Ascending aorta (tissue), 2 donors: ENCODE results near the gene UBA52. TPM values are rescaled to one million over a fixed set of nuclear protein-coding genes. Genes with fewer than 3 reads are reported as not detected.

Experiments used
- DNase-seq, 2 donors: peaks; one replicate each; pipeline ENCODE4 v3.0.0-alpha.2; 2019; ENCODE audit warnings: low spot score in 2 of 2
- H3K27ac ChIP-seq, 2 donors: fragments of 200-600 bp; sonication (generic); one replicate each; pipeline ENCODE4 v1.5.1; 2016 to 2017; ENCODE audit warnings: mild to moderate bottlenecking in 1 of 2
- H3K27me3 ChIP-seq: fragments of 200-600 bp; sonication (generic); one replicate; pipeline ENCODE4 v1.5.1; 2017
- H3K36me3 ChIP-seq, 2 donors: fragments of 200-600 bp; sonication (generic); one replicate each; pipeline ENCODE4 v1.5.1; 2016
- H3K4me1 ChIP-seq, 2 donors: fragments of 200-600 bp; sonication (generic); one replicate each; pipeline ENCODE4 v1.5.1; 2016 to 2017; ENCODE audit warnings: mild to moderate bottlenecking in 1 of 2
- H3K4me3 ChIP-seq, 2 donors: fragments of 200-600 bp; sonication (generic); one replicate each; pipeline ENCODE4 v1.5.1; 2016 to 2017; ENCODE audit warnings: mild to moderate bottlenecking in 1 of 2
- H3K9me3 ChIP-seq, 2 donors: fragments of 200-600 bp; sonication (generic); one replicate each; pipeline ENCODE4 v1.5.1; 2016
- intact Hi-C: fragments of 100-400 bp; cut with DNase I; formaldehyde crosslinking; loops from one replicate; pipeline ENCODE4 v1.15.1; 2023
- total RNA-seq: library from RNA; depleted of rRNA; stranded (reverse); fragments of >200 nt; gene quantifications from one replicate; pipeline ENCODE4 v1.1.0, GENCODE V29; 2016
- TF ChIP-seq, protein P1 (sequence below), 3 experiments: fragments of 200-600 bp in 2 of 3; fragments of 450-650 bp in 1 of 3; sonication (generic) in 2 of 3; IDR thresholded peaks; one replicate each; pipeline ENCODE4 v1.5.1; 2016 to 2019; ENCODE audit warnings: antibody characterized with exemption in 3 of 3, mild to moderate bottlenecking in 1 of 3, moderate library complexity in 1 of 3

UBA52 gene
- total RNA-seq, 1 donor from 2014 or later: 554 TPM

GRCh38 chr19:18611327-18612050 is 39.8 kb downstream of the UBA52 start:
- Histone ChIP-seq H3K27me3 (peaks cover 51% of the 10 kb centered on the region), H3K9me3 (no peaks in the 10 kb centered on the region), H3K4me1 (peaks cover 4 to 24% of the 10 kb centered on the region in 2 donors), H3K27ac (no peak overlapping the region), H3K36me3 (no peaks in the 10 kb centered on the region), H3K4me3 (peak overlapping the region in 1 of 2 donors; percentile 62)
- no peak for DNase-seq
- intact Hi-C loops: no loop called here
- TF ChIP-seq, protein P1, sequence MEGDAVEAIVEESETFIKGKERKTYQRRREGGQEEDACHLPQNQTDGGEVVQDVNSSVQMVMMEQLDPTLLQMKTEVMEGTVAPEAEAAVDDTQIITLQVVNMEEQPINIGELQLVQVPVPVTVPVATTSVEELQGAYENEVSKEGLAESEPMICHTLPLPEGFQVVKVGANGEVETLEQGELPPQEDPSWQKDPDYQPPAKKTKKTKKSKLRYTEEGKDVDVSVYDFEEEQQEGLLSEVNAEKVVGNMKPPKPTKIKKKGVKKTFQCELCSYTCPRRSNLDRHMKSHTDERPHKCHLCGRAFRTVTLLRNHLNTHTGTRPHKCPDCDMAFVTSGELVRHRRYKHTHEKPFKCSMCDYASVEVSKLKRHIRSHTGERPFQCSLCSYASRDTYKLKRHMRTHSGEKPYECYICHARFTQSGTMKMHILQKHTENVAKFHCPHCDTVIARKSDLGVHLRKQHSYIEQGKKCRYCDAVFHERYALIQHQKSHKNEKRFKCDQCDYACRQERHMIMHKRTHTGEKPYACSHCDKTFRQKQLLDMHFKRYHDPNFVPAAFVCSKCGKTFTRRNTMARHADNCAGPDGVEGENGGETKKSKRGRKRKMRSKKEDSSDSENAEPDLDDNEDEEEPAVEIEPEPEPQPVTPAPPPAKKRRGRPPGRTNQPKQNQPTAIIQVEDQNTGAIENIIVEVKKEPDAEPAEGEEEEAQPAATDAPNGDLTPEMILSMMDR (IDR thresholded peaks at IDR 0.05): no peak

- H3K27ac ChIP-seq: no peak overlapping the region
- H3K36me3 ChIP-seq: no peaks in the 10 kb centered on the region
- no peak for DNase-seq
- peaks cover 4 to 24% of the 10 kb centered on the region in 2 donors for H3K4me1 ChIP-seq
- peak overlapping the region; percentile 57 to 62 for H3K4me3 ChIP-seq
- H3K9me3 ChIP-seq: no peaks in the 10 kb centered on the region
- TF ChIP-seq, protein P1 (IDR thresholded peaks at IDR 0.05): no peak
- intact Hi-C loops: no loop called here
- peaks cover 47% of the 10 kb centered on the region for H3K27me3 ChIP-seq
These were observed 40.6 kb downstream of the UBA52 start for GRCh38 chr19:18612051-18612771.

- intact Hi-C loops: no loop called here
These were observed 41.3 kb downstream of the UBA52 start, which contains the start of gene TMEM59L for GRCh38 chr19:18612772-18613588. TMEM59L (plus strand) TSS chr19:18612870; CDS start chr19:18612959, 89 bp downstream.

GRCh38 chr19:18613589-18614234 is 42.1 kb downstream of the UBA52 start:
- Histone ChIP-seq H3K4me1 (peaks cover 0 to 18% of the 10 kb centered on the region in 2 donors), H3K27me3 (peaks cover 40% of the 10 kb centered on the region), H3K36me3 (no peaks in the 10 kb centered on the region), H3K27ac (no peak overlapping the region), H3K4me3 (no peak overlapping the region), H3K9me3 (no peaks in the 10 kb centered on the region)
- DNase-seq: no peak
- TF ChIP-seq, protein P1 (IDR thresholded peaks at IDR 0.05): no peak
- intact Hi-C loops: no loop called here

More at GRCh38 chr19:18612772-18613588, 41.3 kb downstream of the UBA52 start, which contains the start of gene TMEM59L:
- Histone ChIP-seq H3K4me3 (peak within 1 kb of the TSS; percentile 57 to 62), H3K36me3 (no peaks in the 10 kb centered on the region), H3K27ac (no peak within 1 kb of the TSS), H3K4me1 (peaks cover 0 to 18% of the 10 kb centered on the region in 2 donors), H3K9me3 (no peaks in the 10 kb centered on the region), H3K27me3 (peaks cover 40% of the 10 kb centered on the region)
- TF ChIP-seq, protein P1 (IDR thresholded peaks at IDR 0.05): no peak
- no peak for DNase-seq

- H3K27me3 ChIP-seq: peaks cover 24% of the 10 kb centered on the region
These were observed 44.4 kb downstream of the UBA52 start for GRCh38 chr19:18616023-18616422.

More at GRCh38 chr19:18616023-18616422, 44.4 kb downstream of the UBA52 start:
- DNase-seq: no peak
- Histone ChIP-seq H3K4me3 (no peak overlapping the region), H3K9me3 (no peaks in the 10 kb centered on the region), H3K27ac (no peak overlapping the region), H3K36me3 (no peaks in the 10 kb centered on the region), H3K4me1 (peaks cover 0 to 14% of the 10 kb centered on the region in 2 donors)
- intact Hi-C loops: no loop called here
- TF ChIP-seq, protein P1 (IDR thresholded peaks at IDR 0.05): no peak
